ENCODE results near the gene GDPD5.

DNA sequence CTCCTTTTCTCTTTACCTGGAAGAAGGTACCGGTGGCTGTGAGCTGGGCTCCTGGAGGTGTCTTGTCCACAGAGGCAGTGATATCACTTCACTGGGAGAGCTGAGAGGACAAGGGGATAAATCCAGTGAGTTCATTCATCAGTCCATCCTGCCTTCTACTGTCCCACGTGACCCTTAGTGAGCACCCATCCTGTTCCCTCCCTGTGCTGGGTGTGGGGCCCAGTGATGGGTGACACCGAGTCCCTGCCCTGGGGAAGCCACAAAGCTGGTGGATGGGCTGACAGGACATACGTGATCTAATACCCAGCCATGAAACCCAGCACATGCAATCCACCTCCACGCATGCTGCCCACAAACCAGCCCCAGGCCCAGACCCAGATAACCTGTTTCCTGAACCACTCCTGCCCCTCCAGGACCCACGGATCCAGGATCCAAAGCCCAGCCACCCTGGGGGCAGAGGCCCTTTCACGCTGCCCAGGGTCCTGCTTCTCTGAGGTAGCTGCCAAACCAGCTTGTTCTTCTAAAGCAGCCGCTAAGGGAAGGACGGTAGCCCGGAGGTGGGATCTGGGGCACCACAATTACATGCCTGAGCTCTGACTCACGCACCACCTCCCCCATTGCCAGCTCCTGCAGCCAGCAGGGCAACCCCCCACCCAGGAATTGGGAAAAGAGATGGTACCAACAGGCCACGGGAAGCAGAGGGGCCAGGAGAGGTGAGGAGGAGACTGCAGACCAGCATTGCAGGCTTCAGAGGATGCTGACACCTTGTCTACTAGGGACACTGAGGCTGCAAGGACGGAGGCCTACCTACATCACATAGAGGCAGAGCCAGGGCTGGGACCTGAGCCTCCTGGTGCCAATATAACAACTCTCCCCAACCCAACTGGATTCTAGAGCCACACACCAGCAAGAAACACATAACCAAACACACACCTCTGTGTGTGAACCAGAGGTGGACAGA, 35.2 kb downstream of the GDPD5 start:
- TF ChIP-seq CTCF (IDR thresholded peaks at IDR 0.05) (no peak), POLR2A (IDR thresholded peaks at IDR 0.05) (no peak)

All from ovary (tissue), 3 donors.